ENCODE results near the gene PAK4.
"Not testable (repeated sequence)": the region's sequence is repeated elsewhere in the genome, so short reads cannot be mapped to it uniquely, and the experiment has no call there.

The PAK4 gene

DNA sequence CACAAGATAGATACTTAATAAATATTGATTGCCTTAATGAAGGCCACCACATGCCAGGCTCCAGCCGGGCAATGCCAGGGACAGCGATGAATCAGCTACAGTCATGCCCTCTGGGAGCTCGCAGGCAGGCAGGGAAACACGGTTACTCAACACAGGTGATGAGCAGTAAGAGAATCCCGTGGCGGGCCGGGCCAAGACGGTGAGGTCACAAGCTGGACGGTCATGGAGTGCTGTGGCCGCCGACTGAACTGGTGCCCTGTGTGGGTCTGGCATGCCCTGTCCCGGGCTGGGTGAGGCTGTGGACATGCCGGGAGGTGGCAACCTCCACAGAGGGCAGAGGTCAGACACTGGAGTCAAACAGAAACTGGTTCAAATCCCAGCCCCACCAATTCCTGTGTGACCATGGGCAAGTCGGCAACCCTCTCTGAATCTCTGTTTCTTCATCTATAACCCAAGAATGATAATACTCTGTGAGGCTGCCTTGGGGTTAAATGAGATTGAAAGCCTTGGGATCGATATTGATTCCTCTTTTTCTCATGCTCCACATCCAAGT lies 13.2 kb upstream of the PAK4 start:
- TF ChIP-seq ZNF274 (IDR thresholded peaks at IDR 0.05; ENCODE audit: low read depth, low read length): no peak
- H3K4me3 ChIP-seq (ENCODE audit: low read length): no peak overlapping the region

DNA sequence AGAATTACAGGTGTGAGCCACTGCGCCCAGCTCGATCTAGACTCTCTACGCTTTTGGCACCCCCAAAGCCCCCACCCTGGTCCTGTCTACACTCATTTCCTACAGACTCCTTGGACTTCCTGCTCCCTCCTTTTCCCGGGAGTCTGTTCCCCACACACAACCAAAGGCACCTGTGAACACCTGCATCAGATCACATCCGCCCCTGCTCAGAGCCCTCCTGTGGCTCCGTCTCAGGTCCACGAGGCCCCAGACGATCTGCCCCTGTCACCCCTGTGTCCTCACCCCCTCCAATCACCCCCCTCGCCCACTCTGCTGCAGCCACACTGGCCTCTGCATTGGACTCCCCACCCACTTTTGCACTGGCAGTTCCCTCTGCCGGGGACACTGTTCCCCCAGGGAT lies 12.4 kb upstream of the PAK4 start:
- H3K4me3 ChIP-seq (ENCODE audit: low read length): no peak overlapping the region
- no peak for TF ChIP-seq ZNF274 (IDR thresholded peaks at IDR 0.05; ENCODE audit: low read depth, low read length)

DNA sequence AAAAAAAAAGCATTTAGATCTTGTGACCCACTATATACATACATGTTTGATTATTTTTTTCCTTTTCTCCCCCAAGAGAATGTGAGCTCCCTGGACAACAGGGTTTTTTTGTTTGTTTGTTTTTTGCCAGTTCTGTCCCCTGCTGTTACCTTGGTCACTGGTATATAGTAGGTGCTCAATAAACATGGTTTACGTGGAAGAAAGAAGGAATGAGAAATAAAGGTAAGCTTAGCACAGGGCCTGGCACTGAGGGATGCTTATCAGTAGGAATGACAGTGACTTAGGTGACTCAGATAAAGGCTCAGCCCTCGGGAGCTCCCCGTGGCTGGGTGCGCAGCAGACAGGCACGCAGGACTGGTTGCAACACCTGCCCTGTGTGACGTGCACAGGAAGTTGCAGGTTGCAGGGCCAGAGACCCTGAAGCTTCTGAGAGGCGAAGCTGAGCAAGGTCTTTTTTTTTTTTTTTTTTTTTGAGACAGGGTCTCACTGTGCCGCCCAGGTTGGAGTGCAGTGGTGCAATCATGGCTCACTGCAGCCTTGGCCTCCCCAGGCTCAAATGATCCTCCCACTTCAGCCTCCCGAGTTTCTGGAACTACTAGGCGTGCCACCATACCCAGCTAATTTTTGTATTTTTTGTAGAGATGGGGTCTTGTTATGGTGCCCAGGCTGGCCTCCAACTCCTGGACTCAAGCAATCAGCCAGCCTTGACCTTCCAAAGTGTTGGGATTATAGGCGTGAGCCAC lies 10.3 kb upstream of the PAK4 start:
- no peak overlapping the region for H3K4me3 ChIP-seq (ENCODE audit: low read length)
- TF ChIP-seq ZNF274 (IDR thresholded peaks at IDR 0.05; ENCODE audit: low read depth, low read length): no peak

DNA sequence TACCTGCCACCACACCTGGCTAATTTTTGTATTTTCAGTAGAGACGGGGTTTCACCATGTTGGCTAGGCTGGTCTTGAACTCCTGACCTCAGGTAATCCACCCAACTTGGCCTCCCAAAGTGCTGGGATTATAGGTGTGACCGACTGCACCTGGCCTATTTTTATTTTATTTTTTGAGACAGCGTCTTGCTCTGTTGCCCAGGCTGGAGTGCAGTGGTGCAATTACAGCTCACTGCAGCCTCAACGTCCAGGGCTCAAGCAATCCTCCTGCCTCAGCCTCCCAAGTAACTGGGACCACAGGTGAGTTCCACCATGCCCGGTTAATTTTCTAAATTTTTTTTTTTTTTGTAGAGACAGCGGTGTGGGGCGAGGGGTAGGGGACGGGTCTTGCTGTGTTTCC lies 8.6 kb upstream of the PAK4 start:
- H3K4me3 ChIP-seq (ENCODE audit: low read length): not testable (repeated sequence)

DNA sequence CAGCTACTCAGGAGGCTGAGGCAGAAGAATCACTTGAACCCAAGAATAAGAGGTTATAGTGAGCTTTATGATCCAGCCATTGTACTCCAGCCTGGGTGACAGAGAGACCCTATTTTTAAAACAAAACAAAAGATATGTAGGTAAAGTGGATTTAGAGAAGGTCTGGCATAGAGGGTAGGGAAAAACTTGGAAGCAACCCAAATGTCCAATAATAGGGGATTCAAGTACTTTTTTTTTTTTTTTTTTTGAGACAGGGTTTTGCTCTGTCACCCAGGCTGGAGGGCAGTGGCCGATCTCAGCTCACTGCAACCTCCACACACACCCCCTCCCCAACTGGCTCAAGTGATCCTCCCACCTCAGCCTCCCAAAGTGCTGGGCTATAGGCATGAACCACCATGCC lies 5.8 kb upstream of the PAK4 start:
- no peak for TF ChIP-seq ZNF274 (IDR thresholded peaks at IDR 0.05; ENCODE audit: low read depth, low read length)
- no peak overlapping the region for H3K4me3 ChIP-seq (ENCODE audit: low read length)

DNA sequence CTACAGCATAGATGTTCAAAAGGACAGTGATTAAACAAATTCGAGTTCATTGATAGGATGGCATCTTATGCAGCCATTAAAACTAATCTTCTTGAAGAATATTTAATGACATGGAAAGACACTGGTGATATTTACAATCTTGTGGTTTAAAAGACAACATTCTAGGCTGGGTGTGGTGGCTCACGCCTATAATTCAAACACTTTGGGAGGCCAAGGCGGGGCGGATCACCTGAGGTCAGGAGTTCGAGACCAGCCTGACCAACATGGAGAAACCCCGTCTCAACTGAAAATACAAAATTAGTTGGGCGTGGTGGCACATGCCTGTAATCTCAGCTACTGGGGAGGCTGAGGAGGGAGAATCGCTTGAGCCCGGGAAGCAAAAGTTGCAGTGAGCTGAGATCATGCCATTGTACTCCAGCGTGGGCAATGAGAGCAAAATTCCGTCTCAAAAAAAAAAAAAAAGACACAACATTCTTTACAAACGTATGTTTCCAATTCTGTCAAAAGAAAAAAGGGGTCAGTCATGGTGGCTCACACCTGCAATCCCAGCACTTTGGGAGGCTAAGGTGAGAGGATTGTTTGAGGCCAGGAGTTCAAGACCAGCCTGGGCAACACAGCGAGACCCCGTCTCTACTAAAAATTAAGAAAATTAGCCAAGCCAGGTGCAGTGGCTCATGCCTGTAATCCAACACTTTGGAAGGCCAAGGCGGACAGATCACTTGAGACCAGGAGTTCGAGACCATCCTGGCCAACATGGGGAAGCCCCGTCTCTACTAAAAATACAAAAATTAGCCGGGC lies 2.5 kb upstream of the PAK4 start:
- no peak for TF ChIP-seq ZNF274 (IDR thresholded peaks at IDR 0.05; ENCODE audit: low read depth, low read length)
- no peak overlapping the region for H3K4me3 ChIP-seq (ENCODE audit: low read length)

DNA sequence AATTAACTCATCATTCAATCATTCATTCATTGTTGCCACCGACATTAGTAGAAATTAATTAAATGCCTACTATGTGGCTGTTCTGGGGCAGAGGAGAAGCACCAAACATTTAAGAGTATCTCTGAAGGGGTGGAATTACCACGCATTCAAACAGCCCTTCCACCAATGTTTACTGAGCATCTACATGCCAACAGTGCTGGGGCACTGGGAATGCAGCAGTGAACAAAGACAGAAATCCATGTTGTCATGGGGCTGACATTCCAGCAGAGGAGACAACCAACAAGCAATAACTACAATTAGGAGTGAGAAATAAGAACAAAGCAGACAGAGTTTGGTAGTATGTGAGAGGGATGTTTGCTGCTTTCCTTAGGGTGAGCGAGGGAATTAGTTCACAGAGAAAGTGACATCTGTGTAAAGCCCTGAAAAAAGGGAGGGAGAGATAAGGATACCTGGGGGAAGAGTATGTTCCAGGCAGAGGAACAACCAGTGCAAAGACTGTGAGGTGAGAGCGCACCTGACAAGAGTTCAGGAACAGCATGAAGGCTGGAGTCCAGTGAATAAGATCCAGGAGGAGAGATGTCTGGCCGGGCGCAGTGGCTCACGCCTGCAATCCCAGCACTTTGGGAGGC lies 1.3 kb upstream of the PAK4 start:
- H3K4me3 ChIP-seq (ENCODE audit: low read length): no peak overlapping the region
- no peak for TF ChIP-seq ZNF274 (IDR thresholded peaks at IDR 0.05; ENCODE audit: low read depth, low read length)

DNA sequence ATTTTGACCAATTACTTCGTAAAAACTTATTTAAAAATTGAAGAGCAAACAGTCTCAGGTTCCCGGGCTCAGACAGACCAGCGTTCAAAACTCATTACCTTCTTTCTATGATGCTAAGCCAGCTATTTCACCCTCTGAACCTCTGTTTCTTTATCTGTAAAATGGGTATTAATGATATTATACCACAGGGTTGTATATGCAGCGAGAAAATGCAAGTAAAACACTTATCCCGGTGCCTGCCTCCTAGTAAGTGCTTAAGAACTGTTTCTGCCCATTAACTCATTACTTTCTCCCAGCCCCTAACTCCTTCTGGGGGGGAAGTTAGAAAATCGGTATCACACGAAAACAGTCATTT lies 410 bp upstream of the PAK4 start:
- H3K4me3 ChIP-seq (ENCODE audit: low read length): peak overlapping the region; percentile 55
- no peak for TF ChIP-seq ZNF274 (IDR thresholded peaks at IDR 0.05; ENCODE audit: low read depth, low read length)

DNA sequence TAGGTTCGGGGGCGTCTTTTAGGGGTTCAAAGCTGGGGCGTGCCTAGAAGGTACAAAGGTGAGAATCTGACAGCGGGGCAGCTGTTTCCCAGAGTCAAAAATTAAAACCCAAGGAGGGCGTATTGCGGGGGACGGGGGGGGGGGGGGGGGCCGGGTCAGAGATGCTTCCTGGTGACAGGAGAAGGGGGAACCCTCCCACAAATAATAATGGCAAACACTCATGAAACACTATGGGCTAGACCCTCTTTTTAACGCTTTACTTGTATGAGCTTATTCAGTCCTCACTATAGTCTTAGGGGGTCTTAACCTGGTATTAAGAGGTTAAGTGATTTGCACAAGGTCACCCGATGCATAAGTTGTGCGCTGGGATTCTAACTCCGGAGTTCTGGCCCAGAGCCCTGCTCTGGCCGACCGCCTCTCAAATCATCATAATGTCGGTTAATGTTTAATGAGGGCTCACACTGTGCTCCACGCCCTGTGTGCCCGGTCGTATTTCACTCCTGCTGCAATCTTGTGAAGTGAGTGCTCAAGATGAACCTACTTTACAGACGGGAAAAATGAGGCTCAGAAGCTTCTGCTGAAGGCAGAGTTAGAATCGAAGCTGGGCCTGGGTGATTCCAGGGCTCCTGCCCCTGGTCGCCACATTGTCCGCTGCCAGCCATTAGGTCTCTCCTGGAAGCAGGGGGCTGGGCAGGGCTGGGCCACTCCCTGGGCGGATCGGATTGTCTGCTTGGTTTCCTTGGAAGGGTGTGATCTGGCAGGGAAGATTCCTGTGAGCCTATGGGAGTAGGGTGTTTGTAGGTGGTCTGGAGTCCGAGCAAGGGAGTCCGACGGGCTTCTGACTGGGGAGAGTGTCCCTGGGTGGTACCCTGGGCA lies 964 bp downstream of the PAK4 start:
- no peak for TF ChIP-seq ZNF274 (IDR thresholded peaks at IDR 0.05; ENCODE audit: low read depth, low read length)
- H3K4me3 ChIP-seq (ENCODE audit: low read length): peak overlapping the region; percentile 98

DNA sequence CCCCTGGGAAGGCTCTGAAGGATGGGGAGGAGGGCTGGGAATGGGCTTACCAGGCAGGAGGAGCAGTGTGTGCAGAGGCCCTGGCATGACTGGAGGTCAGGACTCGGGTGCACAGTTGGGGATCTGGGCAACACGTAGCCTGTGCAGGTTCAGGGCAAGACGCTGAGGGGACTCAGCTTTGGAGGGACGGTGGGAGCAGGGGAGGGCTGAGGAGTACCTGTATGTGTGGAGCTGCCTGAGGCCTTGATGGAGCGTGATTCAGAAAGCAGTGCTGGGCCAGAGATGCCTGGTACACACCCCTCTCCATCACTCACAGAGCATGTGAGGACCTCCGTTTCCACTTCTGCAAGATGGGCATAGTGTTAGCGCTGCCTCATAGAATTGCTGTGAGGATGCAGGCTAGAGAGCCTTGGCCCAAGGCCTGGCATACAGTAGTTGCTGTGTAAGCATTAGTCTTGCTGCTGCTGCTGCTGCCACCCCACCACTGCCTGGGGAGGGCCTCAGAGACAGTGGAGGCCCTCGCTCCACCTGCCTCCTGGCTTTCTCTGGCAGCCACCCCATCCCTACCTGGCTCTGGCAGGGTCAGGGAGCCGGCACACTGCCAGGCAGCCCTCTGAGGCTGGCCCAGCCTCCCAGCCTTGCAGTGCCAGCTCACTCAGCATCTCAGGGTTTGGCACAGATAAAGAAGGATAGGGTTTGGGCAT lies 2.4 kb downstream of the PAK4 start:
- H3K4me3 ChIP-seq (ENCODE audit: low read length): no peak overlapping the region
- no peak for TF ChIP-seq ZNF274 (IDR thresholded peaks at IDR 0.05; ENCODE audit: low read depth, low read length)

DNA sequence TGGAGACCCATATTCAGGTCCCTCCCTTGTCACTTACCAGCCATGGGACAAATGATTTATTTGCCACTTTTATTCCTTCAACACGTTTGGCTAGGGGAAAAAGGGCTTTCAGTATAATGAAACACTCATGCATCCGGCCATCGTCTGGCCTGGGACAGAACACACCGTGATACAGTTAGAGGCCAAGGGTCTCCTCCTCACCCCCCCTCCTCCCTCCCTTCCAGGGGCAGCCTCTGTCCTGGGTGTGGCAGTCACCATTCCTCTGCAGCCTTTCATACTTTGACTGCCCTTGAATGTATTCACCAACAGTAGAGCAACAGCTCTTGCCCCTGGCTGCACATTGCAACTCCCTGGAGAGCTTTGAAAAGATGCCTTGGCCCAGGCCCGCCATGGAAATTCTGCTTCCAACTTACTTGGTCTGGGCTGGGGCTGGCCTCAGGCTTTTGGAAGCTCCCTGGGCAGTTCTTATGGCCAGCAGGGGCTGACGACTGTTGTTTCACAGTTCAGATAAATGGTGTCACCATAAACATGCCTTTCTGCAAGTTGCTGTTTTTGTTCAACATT lies 3.0 kb downstream of the PAK4 start:
- H3K4me3 ChIP-seq (ENCODE audit: low read length): no peak overlapping the region
- no peak for TF ChIP-seq ZNF274 (IDR thresholded peaks at IDR 0.05; ENCODE audit: low read depth, low read length)

DNA sequence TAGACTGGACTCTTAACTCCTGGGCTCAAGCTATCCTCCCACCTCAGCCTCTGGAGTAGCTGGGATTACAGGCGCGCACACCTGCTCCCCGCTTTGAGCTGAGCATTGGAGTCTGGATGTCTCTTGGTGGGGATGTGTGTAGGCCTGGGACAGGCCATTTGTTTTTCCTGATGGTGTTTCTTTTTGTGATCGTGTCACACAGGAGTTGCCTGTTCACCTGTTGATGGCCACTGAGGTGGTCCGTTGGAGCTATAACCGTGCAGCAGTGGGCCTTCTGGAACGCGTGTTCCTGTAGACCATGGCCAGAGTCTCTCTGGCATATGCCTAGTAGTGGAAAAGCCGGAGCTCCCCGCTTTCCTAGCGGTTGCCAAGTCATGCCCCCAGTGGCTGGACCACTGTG lies 3.5 kb downstream of the PAK4 start:
- no peak overlapping the region for H3K4me3 ChIP-seq (ENCODE audit: low read length)
- TF ChIP-seq ZNF274 (IDR thresholded peaks at IDR 0.05; ENCODE audit: low read depth, low read length): no peak

All from GM08714 (cell line).